Trophoblast cell (in vitro differentiated cells and primary cell): ENCODE data around the gene MNT.

Experiments used
- DNase-seq, 2 donors: peaks; one replicate each; pipeline ENCODE4 v3.0.0-alpha.2; 2016
- H2AFZ ChIP-seq: 2 replicates; pipeline ENCODE4 v1.6.1; 2013; ENCODE audit warnings: low read length, moderate library complexity, mild to moderate bottlenecking; ENCODE audit not compliant: insufficient read depth, poor library complexity
- H2AK5ac ChIP-seq: 2 replicates; pipeline ENCODE4 v1.6.1; 2013; ENCODE audit warnings: mild to moderate bottlenecking, low read length
- H2BK120ac ChIP-seq: 2 replicates; pipeline ENCODE4 v1.6.1; 2013; ENCODE audit warnings: low read length, mild to moderate bottlenecking, moderate library complexity; ENCODE audit not compliant: insufficient read depth, poor library complexity
- H2BK12ac ChIP-seq: 2 replicates; pipeline ENCODE4 v1.6.1; 2013; ENCODE audit warnings: mild to moderate bottlenecking, low read length, moderate library complexity
- H2BK5ac ChIP-seq: 2 replicates; pipeline ENCODE4 v1.6.1; 2013; ENCODE audit warnings: low read length, low read depth, moderate library complexity, mild to moderate bottlenecking; ENCODE audit not compliant: poor library complexity
- H3K14ac ChIP-seq: 2 replicates; pipeline ENCODE4 v1.6.1; 2013; ENCODE audit warnings: mild to moderate bottlenecking, low read length
- H3K18ac ChIP-seq: 2 replicates; pipeline ENCODE4 v1.6.1; 2013; ENCODE audit warnings: mild to moderate bottlenecking, low read length
- H3K23ac ChIP-seq: 2 replicates; pipeline ENCODE4 v1.6.1; 2013; ENCODE audit warnings: low read length
- H3K27ac ChIP-seq: 2 replicates; pipeline ENCODE4 v1.5.1; 2013; ENCODE audit warnings: low read depth, mild to moderate bottlenecking, inconsistent platforms, low read length, moderate library complexity
- H3K27me3 ChIP-seq: 2 replicates; pipeline ENCODE4 v1.6.1; 2013; ENCODE audit warnings: inconsistent platforms, mild to moderate bottlenecking, low read length, moderate library complexity; ENCODE audit not compliant: insufficient read depth
- H3K36me3 ChIP-seq, 2 experiments: 1 replicate in 1 of 2; 2 replicates in 1 of 2; pipeline ENCODE4 v1.6.1; 2013; ENCODE audit warnings: low read length in 2 of 2, mild to moderate bottlenecking in 2 of 2, moderate library complexity in 1 of 2; ENCODE audit not compliant: insufficient read depth in 2 of 2, control insufficient read depth in 1 of 2
- H3K4ac ChIP-seq: 2 replicates; pipeline ENCODE4 v1.6.1; 2013; ENCODE audit warnings: low read depth, mild to moderate bottlenecking, low read length, moderate library complexity
- H3K4me1 ChIP-seq, 2 experiments: 1 replicate in 1 of 2; 2 replicates in 1 of 2; pipeline ENCODE4 v1.6.1; 2013; ENCODE audit warnings: low read length in 2 of 2, mild to moderate bottlenecking in 2 of 2, moderate library complexity in 1 of 2; ENCODE audit not compliant: insufficient read depth in 2 of 2, control insufficient read depth in 1 of 2
- H3K4me2 ChIP-seq: 2 replicates; pipeline ENCODE4 v1.6.1; 2013; ENCODE audit warnings: inconsistent platforms, mild to moderate bottlenecking, low read length, moderate library complexity
- H3K4me3 ChIP-seq: 2 replicates; pipeline ENCODE4 v1.5.1; 2013; ENCODE audit warnings: mild to moderate bottlenecking, low read depth, low read length, inconsistent platforms
- H3K79me1 ChIP-seq: one replicate; pipeline ENCODE4 v1.6.1; 2013; ENCODE audit warnings: low read length
- H3K79me2 ChIP-seq: 2 replicates; pipeline ENCODE4 v1.6.1; 2013; ENCODE audit warnings: low read length, mild to moderate bottlenecking; ENCODE audit not compliant: control insufficient read depth, insufficient read depth, poor library complexity
- H3K9ac ChIP-seq: 2 replicates; pipeline ENCODE4 v1.6.1; 2013; ENCODE audit warnings: mild to moderate bottlenecking, low read length
- H3K9me3 ChIP-seq: 2 replicates; pipeline ENCODE4 v1.6.1; 2013; ENCODE audit warnings: low read depth, mild to moderate bottlenecking, control low read depth, inconsistent platforms, low read length; ENCODE audit not compliant: insufficient read depth
- H4K12ac ChIP-seq: 2 replicates; pipeline ENCODE4 v1.6.1; 2013; ENCODE audit warnings: low read depth, mild to moderate bottlenecking, low read length, moderate library complexity
- H4K8ac ChIP-seq: 2 replicates; pipeline ENCODE4 v1.6.1; 2013; ENCODE audit warnings: low read depth, mild to moderate bottlenecking, low read length, moderate library complexity
- H4K91ac ChIP-seq: one replicate; pipeline ENCODE4 v1.6.1; 2013; ENCODE audit warnings: low read depth, mild to moderate bottlenecking, low read length, moderate library complexity
- WGBS: extraction: QIAGEN DNeasy Blood & Tissue Kit; methylation state at CpG from one replicate; pipeline ENCODE4 v1.1.7; 2013; ENCODE audit warnings: missing lambda C conversion rate; ENCODE audit not compliant: insufficient read length, insufficient coverage; ENCODE audit errors: extremely low coverage; 5-methylcytosine and 5-hydroxymethylcytosine counted together

The MNT gene

DNA sequence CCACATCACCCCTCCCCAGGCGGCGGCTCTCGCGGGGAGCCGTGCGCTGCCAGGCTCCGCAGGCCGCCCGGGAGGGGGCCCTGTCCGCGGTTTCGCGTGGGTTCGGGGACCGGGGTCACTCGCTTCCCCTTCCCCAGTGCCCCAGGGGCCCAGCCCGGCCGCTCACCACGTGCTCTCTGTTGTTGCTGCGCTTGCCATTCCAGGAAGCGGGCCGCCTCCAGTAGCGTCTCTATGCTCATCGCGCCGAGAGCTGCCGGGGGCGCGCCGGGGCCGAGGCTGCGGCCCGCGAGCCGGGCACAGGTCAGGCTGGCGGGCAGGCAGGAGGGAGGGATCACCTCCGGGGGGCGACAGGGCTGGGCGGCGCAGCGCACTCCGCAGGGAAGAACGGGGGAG is 390 bp downstream of the MNT start:
- Histone ChIP-seq H3K18ac (peak overlapping the region; percentile 80), H3K36me3 (peaks cover 0 to under 1% of the 10 kb centered on the region in 2 experiments), H2BK5ac (peak overlapping the region; percentile 32), H2AFZ (peak overlapping the region; percentile 15), H2BK120ac (peak overlapping the region; percentile 2), H3K27me3 (no peaks in the 10 kb centered on the region), H3K79me2 (peaks cover 20% of the 10 kb centered on the region), H3K23ac (no peak overlapping the region), H3K9me3 (no peaks in the 10 kb centered on the region), H2AK5ac (no peak overlapping the region), H3K4me1 (peaks cover 27 to 42% of the 10 kb centered on the region in 2 experiments), H3K14ac (peak overlapping the region; percentile 41), H4K91ac (peak overlapping the region; percentile 64), H3K27ac (peak overlapping the region; percentile 81), H3K79me1 (peaks cover 42% of the 10 kb centered on the region), H3K4ac (peak overlapping the region; percentile 30), H3K9ac (peak overlapping the region; percentile 76), H2BK12ac (peak overlapping the region; percentile 7), H4K8ac (peak overlapping the region; percentile 27), H4K12ac (no peak overlapping the region), H3K4me3 (peak overlapping the region; percentile 96), H3K4me2 (peak overlapping the region; percentile 91)
- WGBS = no CpG with 5 or more reads among the region's 43 CpGs
- peak; percentile 69 to 77 for DNase-seq

DNA sequence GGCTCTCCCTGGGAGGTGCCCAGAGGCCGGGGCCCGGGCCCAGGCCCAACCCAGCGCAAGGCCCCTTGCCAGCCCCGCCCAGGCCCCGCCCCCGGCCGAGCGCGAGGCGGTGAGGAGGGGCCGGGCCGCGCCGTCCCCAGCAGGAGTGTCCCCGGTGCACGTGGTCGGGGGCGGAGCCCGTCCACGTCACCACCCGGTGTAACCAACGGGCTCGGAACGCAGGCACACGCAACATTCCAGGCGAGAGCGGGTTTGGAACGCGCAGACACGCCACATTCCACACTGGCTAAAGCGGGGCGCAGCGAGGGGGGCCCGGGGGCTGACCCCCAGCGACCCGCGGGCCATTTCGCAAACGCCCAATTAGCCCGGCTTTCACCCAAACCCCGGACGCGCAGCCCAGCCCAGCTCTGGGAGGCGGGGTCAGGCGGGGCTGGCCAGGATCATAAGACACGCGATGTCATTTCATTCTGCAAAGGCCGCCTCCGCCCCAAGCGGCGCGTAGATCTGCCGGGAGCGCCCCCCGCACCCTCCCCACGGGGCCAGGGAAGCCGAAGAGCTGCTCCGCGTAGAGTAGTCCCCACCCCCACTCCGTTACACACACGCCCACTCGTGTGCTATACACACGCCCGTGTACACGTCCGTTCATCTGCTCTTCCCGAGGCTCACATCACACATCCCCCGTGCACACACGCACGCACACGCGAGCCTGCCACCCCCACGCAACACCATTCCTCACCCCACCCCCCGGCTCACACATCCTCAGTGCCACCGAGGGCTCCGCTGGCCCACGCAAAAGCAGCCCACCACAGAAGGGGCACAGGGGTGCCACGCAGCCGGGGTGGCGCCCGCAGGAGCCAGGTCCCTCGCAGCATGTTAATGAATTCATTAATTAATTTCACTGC is 1.0 kb downstream of the MNT start:
- H2AK5ac ChIP-seq = peak overlapping the region; percentile 0
- WGBS = no CpG with 5 or more reads among the region's 82 CpGs
- H4K91ac ChIP-seq = peak overlapping the region; percentile 99

DNA sequence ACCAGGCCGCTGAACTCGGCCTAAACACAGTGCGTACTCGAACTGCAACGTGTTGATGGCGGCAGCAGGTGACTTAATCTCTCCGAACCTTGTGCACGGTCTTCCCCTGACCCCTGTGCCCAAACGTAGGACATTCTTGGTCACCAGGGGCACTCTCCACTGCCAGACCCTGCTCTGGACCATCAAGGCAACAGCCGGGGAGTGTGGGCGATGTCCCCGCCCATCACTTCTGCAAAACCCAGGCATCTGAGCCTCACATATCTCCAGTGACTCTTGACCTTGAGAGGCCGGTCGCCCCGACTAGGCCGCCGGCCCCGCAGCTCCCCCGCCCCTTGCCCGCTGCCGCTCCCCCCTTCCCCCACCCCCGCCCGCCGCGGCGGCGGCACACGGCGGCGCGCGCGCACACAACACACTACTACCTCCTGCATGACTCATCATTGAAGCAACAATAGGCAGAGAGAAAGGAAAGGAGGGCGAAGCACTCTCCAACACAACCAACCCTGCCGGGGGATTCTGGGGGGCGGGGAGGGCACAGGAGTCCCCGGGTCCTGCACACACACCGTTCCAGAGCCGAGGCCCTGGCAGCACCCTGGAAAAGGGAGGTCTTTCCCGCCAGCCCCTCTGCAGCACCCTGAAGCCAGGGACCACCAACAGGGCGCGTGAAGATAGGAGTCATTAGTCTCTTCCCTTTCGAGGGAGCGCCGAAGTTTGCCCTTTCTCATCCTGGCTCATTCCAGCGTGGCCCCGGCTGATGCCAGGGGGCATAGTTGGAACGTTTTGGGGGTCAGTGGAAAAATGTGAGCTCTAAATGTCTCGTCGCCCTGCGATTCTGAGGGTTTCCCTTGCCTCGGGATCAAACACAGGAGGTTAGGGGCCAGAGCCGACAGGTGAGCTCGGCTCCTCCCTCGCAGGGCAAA is 1.9 kb downstream of the MNT start:
- Histone ChIP-seq H3K23ac (no peak overlapping the region), H3K4me2 (peak overlapping the region; percentile 60), H4K8ac (peak overlapping the region; percentile 97), H2AFZ (peak overlapping the region; percentile 82), H3K79me2 (peaks cover 21% of the 10 kb centered on the region), H3K36me3 (no peaks in the 10 kb centered on the region), H2AK5ac (peak overlapping the region; percentile 97), H4K91ac (peak overlapping the region; percentile 99), H4K12ac (peak overlapping the region; percentile 91), H3K14ac (peak overlapping the region; percentile 99), H3K4ac (peak overlapping the region; percentile 97), H3K79me1 (peaks cover 48% of the 10 kb centered on the region), H3K27ac (peak overlapping the region; percentile 94), H3K9me3 (no peaks in the 10 kb centered on the region), H2BK5ac (peak overlapping the region; percentile 96), H2BK12ac (peak overlapping the region; percentile 90), H2BK120ac (peak overlapping the region; percentile 95), H3K4me1 (peaks cover 34 to 43% of the 10 kb centered on the region in 2 experiments), H3K18ac (peak overlapping the region; percentile 99), H3K27me3 (no peaks in the 10 kb centered on the region), H3K4me3 (peak overlapping the region; percentile 56), H3K9ac (peak overlapping the region; percentile 29)
- WGBS = no CpG with 5 or more reads among the region's 55 CpGs
- DNase-seq = peak in 1 of 2 donors; percentile 66

More for the DNA sequence above, 1.0 kb downstream of the MNT start:
- Histone ChIP-seq H4K12ac (no peak overlapping the region), H2BK5ac (peak overlapping the region; percentile 32), H4K8ac (peak overlapping the region; percentile 27), H3K79me2 (peaks cover 21% of the 10 kb centered on the region), H3K9ac (peak overlapping the region; percentile 76), H3K36me3 (no peaks in the 10 kb centered on the region), H3K9me3 (no peaks in the 10 kb centered on the region), H3K27ac (peak overlapping the region; percentile 94), H3K18ac (peak overlapping the region; percentile 40), H3K27me3 (no peaks in the 10 kb centered on the region), H3K4ac (peak overlapping the region; percentile 23), H3K14ac (peak overlapping the region; percentile 41), H2BK120ac (peak overlapping the region; percentile 2), H3K4me1 (peaks cover 27 to 40% of the 10 kb centered on the region in 2 experiments), H2AFZ (peak overlapping the region; percentile 26), H3K4me2 (peak overlapping the region; percentile 91), H3K4me3 (peak overlapping the region; percentile 96), H3K23ac (no peak overlapping the region), H2BK12ac (peak overlapping the region; percentile 7), H3K79me1 (peaks cover 42% of the 10 kb centered on the region)
- peak; percentile 98 for DNase-seq

DNA sequence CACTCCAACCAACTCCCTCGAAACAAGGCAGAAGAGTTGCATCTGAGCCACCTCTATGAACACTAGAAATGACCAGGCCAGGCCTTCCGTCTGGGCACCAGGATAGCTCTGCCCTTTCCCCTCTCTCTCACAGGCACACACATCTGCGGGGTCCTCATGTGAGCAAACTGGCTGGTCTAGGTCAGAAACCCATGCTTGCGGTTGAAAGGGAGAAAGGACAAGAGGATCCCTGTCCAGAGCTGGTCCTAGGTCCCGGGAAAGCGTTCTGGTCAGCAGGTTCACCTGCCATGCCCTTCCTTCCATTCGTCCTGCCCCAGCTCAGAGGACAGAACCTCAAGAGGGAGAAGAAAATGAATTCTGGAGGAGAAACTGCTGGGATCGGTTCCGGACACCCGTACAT is 2.7 kb downstream of the MNT start:
- Histone ChIP-seq H2BK5ac (peak overlapping the region; percentile 24), H3K4me1 (peaks cover 35 to 44% of the 10 kb centered on the region in 2 experiments), H3K18ac (peak overlapping the region; percentile 69), H3K9me3 (no peaks in the 10 kb centered on the region), H3K4ac (peak overlapping the region; percentile 44), H3K79me1 (peaks cover 53% of the 10 kb centered on the region), H4K8ac (no peak overlapping the region), H2AFZ (peak overlapping the region; percentile 82), H3K9ac (no peak overlapping the region), H3K4me2 (peak overlapping the region; percentile 60), H3K14ac (peak overlapping the region; percentile 82), H3K27ac (peak overlapping the region; percentile 57), H3K36me3 (no peaks in the 10 kb centered on the region), H3K4me3 (peak overlapping the region; percentile 45), H2BK120ac (peak overlapping the region; percentile 48), H2BK12ac (peak overlapping the region; percentile 74), H3K23ac (no peak overlapping the region), H4K91ac (peak overlapping the region; percentile 95), H3K27me3 (no peaks in the 10 kb centered on the region), H3K79me2 (peaks cover 25% of the 10 kb centered on the region), H4K12ac (peak overlapping the region; percentile 54), H2AK5ac (peak overlapping the region; percentile 92)
- WGBS = no CpG with 5 or more reads among the region's 10 CpGs
- DNase-seq = no peak
